NCI-H2196 (cell line): ENCODE results near the gene CDKN2B.
A peak's percentile ranks its signal among the peaks of the same experiment; 100 is the strongest.
"Not testable (repeated sequence)": the region's sequence is repeated elsewhere in the genome, so short reads cannot be mapped to it uniquely, and the experiment has no call there.

ENCODE experiments used
- DNase-seq: peaks from one replicate; lab custom pipeline; 2025; ENCODE audit not compliant: unreplicated experiment; lab: John Stamatoyannopoulos, UW

The CDKN2B gene

GRCh38 chr9:22008717-22009505 lies at the start of gene CDKN2B:
Gene CDKN2B, minus strand, starts transcription at chr9:22009305. Its CDS starts 352 bp downstream, at chr9:22008953.
- DNase-seq = peak; percentile 96

- not testable (repeated sequence) for DNase-seq
Observed at GRCh38 chr9:22057972-22058371, 48.9 kb upstream of the CDKN2B start.

GRCh38 chr9:22056402-22056801 lies 47.3 kb upstream of the CDKN2B start:
- DNase-seq = no peak

GRCh38 chr9:22055090-22055489 lies 46.0 kb upstream of the CDKN2B start:
- DNase-seq = no peak

- DNase-seq = no peak
Observed at GRCh38 chr9:22054529-22054928, 45.4 kb upstream of the CDKN2B start.

- no peak for DNase-seq
Observed at GRCh38 chr9:22054076-22054475, 45.0 kb upstream of the CDKN2B start.

GRCh38 chr9:22053178-22053577 lies 44.1 kb upstream of the CDKN2B start:
- DNase-seq = no peak

GRCh38 chr9:22052376-22052945 lies 43.4 kb upstream of the CDKN2B start:
- DNase-seq = peak; percentile 9

- no peak for DNase-seq
Observed at GRCh38 chr9:22050924-22051323, 41.8 kb upstream of the CDKN2B start.

- DNase-seq = no peak
Observed at GRCh38 chr9:22049411-22049810, 40.3 kb upstream of the CDKN2B start.

- no peak for DNase-seq
Observed at GRCh38 chr9:22047596-22047995, 38.5 kb upstream of the CDKN2B start.

- no peak for DNase-seq
Observed at GRCh38 chr9:22046243-22046885, 37.3 kb upstream of the CDKN2B start.

- DNase-seq = no peak
Observed at GRCh38 chr9:22045423-22045822, 36.3 kb upstream of the CDKN2B start.

GRCh38 chr9:22044583-22044982 lies 35.5 kb upstream of the CDKN2B start:
- DNase-seq = no peak

- no peak for DNase-seq
Observed at GRCh38 chr9:22043928-22044327, 34.8 kb upstream of the CDKN2B start.

GRCh38 chr9:22041775-22042174 lies 32.7 kb upstream of the CDKN2B start:
- no peak for DNase-seq

- DNase-seq = no peak
Observed at GRCh38 chr9:22041344-22041743, 32.2 kb upstream of the CDKN2B start.

- DNase-seq = no peak
Observed at GRCh38 chr9:22040760-22041159, 31.7 kb upstream of the CDKN2B start.

GRCh38 chr9:22039258-22039657 lies 30.2 kb upstream of the CDKN2B start:
- no peak for DNase-seq

- DNase-seq = peak; percentile 48
Observed at GRCh38 chr9:22037954-22038690, 29.0 kb upstream of the CDKN2B start.

- DNase-seq = no peak
Observed at GRCh38 chr9:22036866-22037626, 27.9 kb upstream of the CDKN2B start.
